IMR-90 (cell line): ENCODE measurements around the gene DUS1L.

Experiments used
- CEBPB ChIP-seq: IDR thresholded peaks from 2 replicates; pipeline ENCODE4 v1.6.1; 2012; ENCODE audit warnings: low read depth, low read length, improper control_type of control experiment
- MAFK ChIP-seq: IDR thresholded peaks from 2 replicates; pipeline ENCODE4 v1.6.1; 2012; ENCODE audit warnings: low read depth, low read length, improper control_type of control experiment
- MAZ ChIP-seq: IDR thresholded peaks from 2 replicates; pipeline ENCODE4 v1.6.1; 2012; ENCODE audit warnings: low read depth, mild to moderate bottlenecking, low read length, improper control_type of control experiment, moderate library complexity, borderline replicate concordance
- MXI1 ChIP-seq: IDR thresholded peaks from 2 replicates; pipeline ENCODE4 v1.6.1; 2012; ENCODE audit warnings: low read depth, mild to moderate bottlenecking, low read length, moderate library complexity, borderline replicate concordance
- POLR2A ChIP-seq: IDR thresholded peaks from 2 replicates; pipeline ENCODE4 v1.6.1; 2012; ENCODE audit warnings: mild to moderate bottlenecking, low read depth, low read length
- RAD21 ChIP-seq: IDR thresholded peaks from 2 replicates; pipeline ENCODE4 v1.6.1; 2012; ENCODE audit warnings: low read length, improper control_type of control experiment
- RFX5 ChIP-seq: IDR thresholded peaks from 2 replicates; pipeline ENCODE4 v1.8.0; 2012; ENCODE audit warnings: low read depth, mild to moderate bottlenecking, low read length, moderate library complexity
- SMC3 ChIP-seq: fragments of 150-350 bp; IDR thresholded peaks from 2 replicates; pipeline ENCODE4 v1.6.1; 2016; ENCODE audit warnings: low read depth, mild to moderate bottlenecking, antibody characterized with exemption, low read length, moderate library complexity
- USF2 ChIP-seq: fragments of 150-350 bp; IDR thresholded peaks from 2 replicates; pipeline ENCODE4 v1.6.1; 2017; ENCODE audit warnings: mild to moderate bottlenecking, antibody characterized with exemption, low read length, low read depth
- TF ChIP-seq, protein P1 (sequence below): conservative IDR thresholded peaks from 2 replicates; pipeline ENCODE4 v1.5.1; 2012; ENCODE audit warnings: mild to moderate bottlenecking, low read depth, low read length, improper control_type of control experiment

GRCh38 chr17:82080048-82080788 lies 14.6 kb upstream of the DUS1L start:
- TF ChIP-seq, protein P1, sequence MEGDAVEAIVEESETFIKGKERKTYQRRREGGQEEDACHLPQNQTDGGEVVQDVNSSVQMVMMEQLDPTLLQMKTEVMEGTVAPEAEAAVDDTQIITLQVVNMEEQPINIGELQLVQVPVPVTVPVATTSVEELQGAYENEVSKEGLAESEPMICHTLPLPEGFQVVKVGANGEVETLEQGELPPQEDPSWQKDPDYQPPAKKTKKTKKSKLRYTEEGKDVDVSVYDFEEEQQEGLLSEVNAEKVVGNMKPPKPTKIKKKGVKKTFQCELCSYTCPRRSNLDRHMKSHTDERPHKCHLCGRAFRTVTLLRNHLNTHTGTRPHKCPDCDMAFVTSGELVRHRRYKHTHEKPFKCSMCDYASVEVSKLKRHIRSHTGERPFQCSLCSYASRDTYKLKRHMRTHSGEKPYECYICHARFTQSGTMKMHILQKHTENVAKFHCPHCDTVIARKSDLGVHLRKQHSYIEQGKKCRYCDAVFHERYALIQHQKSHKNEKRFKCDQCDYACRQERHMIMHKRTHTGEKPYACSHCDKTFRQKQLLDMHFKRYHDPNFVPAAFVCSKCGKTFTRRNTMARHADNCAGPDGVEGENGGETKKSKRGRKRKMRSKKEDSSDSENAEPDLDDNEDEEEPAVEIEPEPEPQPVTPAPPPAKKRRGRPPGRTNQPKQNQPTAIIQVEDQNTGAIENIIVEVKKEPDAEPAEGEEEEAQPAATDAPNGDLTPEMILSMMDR, result no peak
- TF ChIP-seq POLR2A (no peak), CEBPB (no peak), MXI1 (no peak), USF2 (no peak), RFX5 (no peak), MAZ (no peak), MAFK (no peak), RAD21 (no peak), SMC3 (no peak)
